ENCODE measurements around the gene FAM181A. TPM values are rescaled to one million over a fixed set of nuclear protein-coding genes. Genes with fewer than 3 reads are reported as not detected.
A peak's percentile ranks its signal among the peaks of the same experiment; 100 is the strongest.

Gene FAM181A
- total RNA-seq, 1 donor from 2014 or later = not detected

DNA sequence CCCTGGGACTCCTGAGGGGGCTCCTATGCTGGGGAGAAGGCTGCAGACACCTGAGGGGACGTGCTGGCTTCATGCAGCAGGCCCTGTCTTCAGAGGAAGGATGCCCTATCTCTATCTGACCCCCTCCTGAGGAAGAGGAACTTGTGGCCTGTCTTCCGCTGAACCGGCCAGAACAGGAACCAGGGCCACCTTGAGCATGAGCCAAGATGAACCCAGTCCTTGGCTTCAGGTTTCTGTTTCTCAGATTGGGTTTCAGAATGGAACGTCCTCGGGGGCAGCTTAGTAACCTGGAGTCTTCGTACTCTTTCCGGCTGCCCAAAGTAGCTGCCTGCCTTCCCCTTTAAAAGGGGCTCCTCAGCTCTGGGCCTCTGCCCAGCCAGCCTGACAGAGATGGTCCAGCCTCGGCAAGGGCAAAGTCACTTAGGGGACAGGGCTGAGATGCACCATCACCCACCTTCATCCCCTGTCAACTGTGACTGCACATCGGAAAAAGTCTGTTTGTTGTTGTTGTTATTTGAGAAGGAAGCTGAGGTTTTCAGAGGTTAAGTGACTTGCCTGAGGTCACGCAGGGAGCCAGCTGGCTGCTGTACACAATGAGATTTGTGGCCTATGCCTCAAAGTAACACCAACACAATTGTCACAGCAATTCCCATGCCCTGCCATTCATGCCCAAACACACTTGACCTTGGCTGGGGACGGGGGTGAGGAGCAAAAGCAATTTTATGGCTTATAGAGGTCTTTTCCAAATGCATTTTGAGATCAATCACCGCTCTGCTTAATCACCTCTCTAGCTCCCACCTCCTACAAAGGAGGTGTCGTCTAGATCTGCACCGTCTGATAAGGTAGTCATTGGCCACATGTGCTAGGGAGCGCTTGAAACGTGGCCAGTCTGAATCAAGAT lies 35.8 kb downstream of the FAM181A start:
- no peak overlapping the region for H3K4me3 Mint-ChIP-seq (ENCODE audit: unreplicated experiment)
- peak overlapping the region; percentile 30 for H3K27ac Mint-ChIP-seq (ENCODE audit: unreplicated experiment)
- no peak overlapping the region for H3K27ac ChIP-seq (ENCODE audit: low read depth, low read length)
- H3K4me1 ChIP-seq (ENCODE audit: insufficient read depth, low read length) = peaks cover 39% of the 10 kb centered on the region
- H4K20me1 ChIP-seq (ENCODE audit: insufficient read depth, low read length) = peaks cover 4% of the 10 kb centered on the region
- H3K4me3 ChIP-seq (ENCODE audit: insufficient read depth, low read depth, low read length) = no peak overlapping the region
- peaks cover 29% of the 10 kb centered on the region for H3K27me3 Mint-ChIP-seq (ENCODE audit: low read depth, unreplicated experiment)
- H3K27me3 ChIP-seq (ENCODE audit: insufficient read depth, low read length) = no peaks in the 10 kb centered on the region
- H3K4me2 ChIP-seq (ENCODE audit: low read length) = no peak overlapping the region
- H3K36me3 Mint-ChIP-seq (ENCODE audit: low read depth, unreplicated experiment) = peaks cover 2% of the 10 kb centered on the region
- no peak overlapping the region for H3K9ac ChIP-seq (ENCODE audit: low read length)
- TF ChIP-seq, protein P1, sequence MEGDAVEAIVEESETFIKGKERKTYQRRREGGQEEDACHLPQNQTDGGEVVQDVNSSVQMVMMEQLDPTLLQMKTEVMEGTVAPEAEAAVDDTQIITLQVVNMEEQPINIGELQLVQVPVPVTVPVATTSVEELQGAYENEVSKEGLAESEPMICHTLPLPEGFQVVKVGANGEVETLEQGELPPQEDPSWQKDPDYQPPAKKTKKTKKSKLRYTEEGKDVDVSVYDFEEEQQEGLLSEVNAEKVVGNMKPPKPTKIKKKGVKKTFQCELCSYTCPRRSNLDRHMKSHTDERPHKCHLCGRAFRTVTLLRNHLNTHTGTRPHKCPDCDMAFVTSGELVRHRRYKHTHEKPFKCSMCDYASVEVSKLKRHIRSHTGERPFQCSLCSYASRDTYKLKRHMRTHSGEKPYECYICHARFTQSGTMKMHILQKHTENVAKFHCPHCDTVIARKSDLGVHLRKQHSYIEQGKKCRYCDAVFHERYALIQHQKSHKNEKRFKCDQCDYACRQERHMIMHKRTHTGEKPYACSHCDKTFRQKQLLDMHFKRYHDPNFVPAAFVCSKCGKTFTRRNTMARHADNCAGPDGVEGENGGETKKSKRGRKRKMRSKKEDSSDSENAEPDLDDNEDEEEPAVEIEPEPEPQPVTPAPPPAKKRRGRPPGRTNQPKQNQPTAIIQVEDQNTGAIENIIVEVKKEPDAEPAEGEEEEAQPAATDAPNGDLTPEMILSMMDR (IDR thresholded peaks at IDR 0.05; ENCODE audit: insufficient read depth, low read depth, low read length) = no peak
- TF ChIP-seq EZH2 (IDR thresholded peaks at IDR 0.05; ENCODE audit: insufficient read depth, low read length) = no peak
- no peaks in the 10 kb centered on the region for H3K79me2 ChIP-seq (ENCODE audit: insufficient read depth, low read length)
- H3K9me3 ChIP-seq (ENCODE audit: insufficient read depth, low read depth, low read length) = peaks cover 7% of the 10 kb centered on the region
- H3K9me3 Mint-ChIP-seq (ENCODE audit: unreplicated experiment) = peaks cover 4% of the 10 kb centered on the region
- no peak overlapping the region for H2AFZ ChIP-seq (ENCODE audit: low read depth, low read length)
- no peaks in the 10 kb centered on the region for H3K36me3 ChIP-seq (ENCODE audit: insufficient read depth, low read length)
- DNase-seq (ENCODE audit: low read depth) (peak; percentile 16), FAIRE-seq (no peak)
- H3K4me1 Mint-ChIP-seq (ENCODE audit: low read depth, unreplicated experiment) = peaks cover 44% of the 10 kb centered on the region

DNA sequence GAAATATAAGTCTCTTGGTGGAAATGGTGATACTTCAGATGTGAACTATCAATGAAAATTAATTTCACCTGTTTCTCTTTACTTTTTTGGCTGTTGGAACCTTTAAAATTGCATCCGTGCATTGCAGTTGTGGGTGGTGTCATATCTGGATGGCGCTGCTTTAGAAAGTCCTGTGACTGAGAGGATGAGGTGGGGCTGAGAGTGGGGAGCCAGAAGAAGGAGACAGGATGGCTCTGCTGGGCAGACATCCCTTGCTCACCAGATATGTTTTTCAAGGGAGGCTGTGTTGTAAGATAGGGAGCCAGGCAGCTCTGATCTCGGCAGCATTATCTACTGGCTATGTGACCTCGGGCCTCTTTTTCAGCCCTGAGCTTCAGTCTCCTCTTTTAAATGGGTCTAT lies 36.5 kb downstream of the FAM181A start:
- Mint-ChIP-seq H3K36me3 (ENCODE audit: low read depth, unreplicated experiment) (peaks cover 2% of the 10 kb centered on the region), H3K27me3 (ENCODE audit: low read depth, unreplicated experiment) (peaks cover 37% of the 10 kb centered on the region), H3K9me3 (ENCODE audit: unreplicated experiment) (peaks cover 4% of the 10 kb centered on the region), H3K4me3 (ENCODE audit: unreplicated experiment) (no peak overlapping the region), H3K4me1 (ENCODE audit: low read depth, unreplicated experiment) (peaks cover 43% of the 10 kb centered on the region), H3K27ac (ENCODE audit: unreplicated experiment) (no peak overlapping the region)
- H3K27ac ChIP-seq (ENCODE audit: low read depth, low read length) = no peak overlapping the region
- DNase-seq (ENCODE audit: low read depth) = no peak
- peaks cover 4% of the 10 kb centered on the region for H4K20me1 ChIP-seq (ENCODE audit: insufficient read depth, low read length)
- no peak overlapping the region for H3K4me2 ChIP-seq (ENCODE audit: low read length)
- H3K4me3 ChIP-seq (ENCODE audit: insufficient read depth, low read depth, low read length) = no peak overlapping the region
- peaks cover 7% of the 10 kb centered on the region for H3K9me3 ChIP-seq (ENCODE audit: insufficient read depth, low read depth, low read length)
- H3K9ac ChIP-seq (ENCODE audit: low read length) = no peak overlapping the region
- H3K4me1 ChIP-seq (ENCODE audit: insufficient read depth, low read length) = peaks cover 35% of the 10 kb centered on the region
- no peak overlapping the region for H2AFZ ChIP-seq (ENCODE audit: low read depth, low read length)
- no peak for TF ChIP-seq EZH2 (IDR thresholded peaks at IDR 0.05; ENCODE audit: insufficient read depth, low read length)
- TF ChIP-seq, protein P1 (IDR thresholded peaks at IDR 0.05; ENCODE audit: insufficient read depth, low read depth, low read length) = no peak
- H3K36me3 ChIP-seq (ENCODE audit: insufficient read depth, low read length) = no peaks in the 10 kb centered on the region
- no peaks in the 10 kb centered on the region for H3K27me3 ChIP-seq (ENCODE audit: insufficient read depth, low read length)
- FAIRE-seq = no peak
- no peaks in the 10 kb centered on the region for H3K79me2 ChIP-seq (ENCODE audit: insufficient read depth, low read length)

DNA sequence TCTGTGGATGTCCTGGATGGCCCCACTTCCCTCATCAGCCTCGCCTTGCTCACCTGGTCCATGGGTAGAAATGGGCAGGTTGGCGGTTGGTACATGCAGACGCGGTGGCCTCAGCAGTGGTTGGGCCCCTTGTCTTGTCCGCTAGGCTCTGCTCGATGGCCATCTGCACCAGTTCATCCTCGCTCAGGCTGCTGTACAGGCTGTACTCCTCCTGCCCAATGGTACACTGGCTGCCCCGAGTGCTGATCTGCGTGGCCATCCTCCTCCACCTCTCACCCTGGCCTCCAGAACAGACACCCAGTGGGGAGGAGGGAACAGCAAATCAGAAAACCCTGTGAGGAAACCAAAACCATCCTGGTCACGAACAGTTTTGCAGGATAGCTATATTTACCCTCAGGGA lies 37.1 kb downstream of the FAM181A start:
- FAIRE-seq (no peak), DNase-seq (ENCODE audit: low read depth) (no peak)
- Histone ChIP-seq H3K27me3 (ENCODE audit: insufficient read depth, low read length) (no peaks in the 10 kb centered on the region), H3K79me2 (ENCODE audit: insufficient read depth, low read length) (no peaks in the 10 kb centered on the region), H2AFZ (ENCODE audit: low read depth, low read length) (no peak overlapping the region), H3K4me3 (ENCODE audit: insufficient read depth, low read depth, low read length) (no peak overlapping the region), H3K4me2 (ENCODE audit: low read length) (no peak overlapping the region), H3K4me1 (ENCODE audit: insufficient read depth, low read length) (peaks cover 30% of the 10 kb centered on the region), H3K36me3 (ENCODE audit: insufficient read depth, low read length) (no peaks in the 10 kb centered on the region), H3K9me3 (ENCODE audit: insufficient read depth, low read depth, low read length) (peaks cover 7% of the 10 kb centered on the region), H4K20me1 (ENCODE audit: insufficient read depth, low read length) (peaks cover 4% of the 10 kb centered on the region), H3K9ac (ENCODE audit: low read length) (no peak overlapping the region), H3K27ac (ENCODE audit: low read depth, low read length) (no peak overlapping the region)
- H3K4me1 Mint-ChIP-seq (ENCODE audit: low read depth, unreplicated experiment) = peaks cover 37% of the 10 kb centered on the region
- no peak for TF ChIP-seq EZH2 (IDR thresholded peaks at IDR 0.05; ENCODE audit: insufficient read depth, low read length)
- TF ChIP-seq, protein P1 (IDR thresholded peaks at IDR 0.05; ENCODE audit: insufficient read depth, low read depth, low read length) = no peak
- no peak overlapping the region for H3K27ac Mint-ChIP-seq (ENCODE audit: unreplicated experiment)
- H3K9me3 Mint-ChIP-seq (ENCODE audit: unreplicated experiment) = peaks cover 4% of the 10 kb centered on the region
- H3K4me3 Mint-ChIP-seq (ENCODE audit: unreplicated experiment) = no peak overlapping the region
- peaks cover 42% of the 10 kb centered on the region for H3K27me3 Mint-ChIP-seq (ENCODE audit: low read depth, unreplicated experiment)
- peaks cover 2% of the 10 kb centered on the region for H3K36me3 Mint-ChIP-seq (ENCODE audit: low read depth, unreplicated experiment)

Data from astrocyte (in vitro differentiated cells and primary cell).